Stimulated activated CD4-positive, alpha-beta T cell treated with anti-CD3 and anti-CD28 coated beads, TNF-alpha, amount 100 ng/mL, for 1 hour (primary cell): ENCODE results near the gene PTPMT1.

Experiments
- DNase-seq, 3 donors: peaks; one replicate each; pipeline ENCODE4 v3.0.0-alpha.2; 2020; ENCODE audit warnings: low read depth in 3 of 3, low spot score in 1 of 3

PTPMT1 gene

GRCh38 chr11:47578524-47579494 is 13.4 kb downstream of the PTPMT1 start, which contains the start of the genes KBTBD4 and NDUFS3:
Gene KBTBD4, minus strand, starts transcription at chr11:47578970. Its CDS starts 19 bp downstream, at chr11:47578951.
Gene NDUFS3, plus strand, starts transcription at chr11:47579074. Its CDS starts 18 bp downstream, at chr11:47579092.
- DNase-seq = peak; percentile 68 to 90 (median 80)

GRCh38 chr11:47583844-47584243 is 18.4 kb downstream of the PTPMT1 start:
- DNase-seq = no peak

- no peak for DNase-seq
Measured at GRCh38 chr11:47586098-47586855, 20.9 kb downstream of the PTPMT1 start, which contains the start of gene FAM180B. Gene FAM180B, plus strand, starts transcription at chr11:47586678. Its CDS starts 91 bp downstream, at chr11:47586769.

- no peak for DNase-seq
Measured at GRCh38 chr11:47587039-47587716, 21.8 kb downstream of the PTPMT1 start.

- no peak for DNase-seq
Measured at GRCh38 chr11:47587723-47588326, 22.4 kb downstream of the PTPMT1 start.

GRCh38 chr11:47589118-47589517 is 23.7 kb downstream of the PTPMT1 start:
- no peak for DNase-seq

GRCh38 chr11:47589584-47589976 is 24.2 kb downstream of the PTPMT1 start:
- DNase-seq = no peak

- no peak for DNase-seq
Measured at GRCh38 chr11:47589977-47590861, 24.8 kb downstream of the PTPMT1 start.

- no peak for DNase-seq
Measured at GRCh38 chr11:47591764-47592163, 26.4 kb downstream of the PTPMT1 start.

- DNase-seq = no peak
Measured at GRCh38 chr11:47592251-47592650, 26.9 kb downstream of the PTPMT1 start.

GRCh38 chr11:47592970-47593369 is 27.6 kb downstream of the PTPMT1 start:
- DNase-seq = no peak

GRCh38 chr11:47593492-47593933 is 28.1 kb downstream of the PTPMT1 start:
- no peak for DNase-seq

- DNase-seq = no peak
Measured at GRCh38 chr11:47593934-47594855, 28.8 kb downstream of the PTPMT1 start, which contains the start of gene C1QTNF4. Gene C1QTNF4, minus strand, starts transcription at chr11:47594411. Its CDS starts 3,601 bp downstream, at chr11:47590810.

GRCh38 chr11:47595029-47595428 is 29.6 kb downstream of the PTPMT1 start:
- DNase-seq = no peak

- DNase-seq = no peak
Measured at GRCh38 chr11:47595967-47596366, 30.6 kb downstream of the PTPMT1 start.

GRCh38 chr11:47599902-47600301 is 34.5 kb downstream of the PTPMT1 start:
- DNase-seq = no peak

GRCh38 chr11:47603295-47603694 is 37.9 kb downstream of the PTPMT1 start:
- no peak for DNase-seq

GRCh38 chr11:47605921-47606320 is 40.5 kb downstream of the PTPMT1 start:
- no peak for DNase-seq
